ENCODE data around the gene PDE4B.

PDE4B gene

DNA sequence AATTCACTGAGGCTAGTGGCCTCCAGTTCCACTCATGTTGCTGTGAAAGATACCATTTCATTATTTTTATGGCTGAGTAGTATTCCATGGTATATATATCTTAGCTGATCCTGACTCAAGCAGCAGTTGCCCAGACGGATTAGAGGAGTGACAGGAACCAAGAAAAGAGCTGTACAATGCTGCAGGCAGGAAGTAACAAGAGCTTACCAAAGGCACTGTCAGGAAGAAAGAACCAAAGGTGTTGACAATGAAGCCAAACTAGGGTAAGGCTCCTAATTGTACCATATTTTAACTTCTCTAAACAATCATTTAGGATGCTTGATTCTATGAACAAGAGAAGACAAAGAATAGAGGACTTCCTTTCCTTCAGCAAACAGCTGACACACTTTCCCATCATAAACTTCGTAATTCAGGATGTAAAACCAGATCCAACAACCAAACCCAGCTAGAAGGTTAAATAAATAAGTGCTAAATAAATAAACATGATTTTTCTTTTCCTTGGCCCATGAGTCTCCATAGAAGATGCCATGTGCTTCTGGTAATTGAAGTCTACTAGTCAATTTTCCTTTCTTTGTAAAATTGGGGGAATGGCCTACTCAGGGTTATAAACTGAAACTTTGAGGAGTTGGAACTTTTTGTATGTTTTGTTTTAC lies 493.0 kb downstream of the PDE4B start:
- no peak for DNase-seq (ENCODE audit: low read depth)

DNA sequence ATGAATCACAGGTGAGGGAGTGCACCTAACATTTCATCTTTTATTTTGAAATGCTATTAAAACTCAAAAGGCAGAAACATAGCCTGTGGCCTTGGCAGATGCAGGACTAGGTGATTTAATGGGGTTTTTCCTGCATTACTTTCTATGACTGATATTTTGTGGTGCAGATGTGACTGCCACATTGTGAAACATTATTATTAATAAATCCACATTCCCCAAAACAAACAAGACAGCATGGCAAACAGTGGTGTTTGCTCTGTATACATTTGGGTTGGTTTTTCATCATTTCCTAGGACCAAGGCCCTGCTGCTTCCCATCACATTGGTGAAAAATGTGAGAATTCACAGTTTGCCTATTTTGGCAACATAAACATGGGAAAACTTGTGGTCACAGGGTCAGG lies 493.6 kb downstream of the PDE4B start:
- no peak for DNase-seq (ENCODE audit: low read depth)

DNA sequence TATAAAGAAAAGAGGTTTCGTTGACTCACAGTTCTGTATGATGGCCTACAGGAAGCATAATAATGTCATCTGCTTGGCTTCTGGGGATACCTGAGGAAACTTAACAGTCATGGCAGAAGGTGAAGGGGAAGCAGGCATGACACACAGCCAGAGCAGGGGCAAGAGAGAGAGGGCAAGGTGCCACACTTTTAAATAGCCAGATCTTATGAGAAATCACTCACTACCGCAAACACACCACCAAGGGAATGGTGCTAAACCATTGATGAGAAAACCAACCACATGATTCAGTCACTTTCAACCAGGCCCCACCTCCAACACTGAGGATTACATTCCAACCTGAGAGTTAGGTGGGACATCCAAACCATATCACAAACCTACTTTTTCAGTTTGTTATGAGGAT lies 495.4 kb downstream of the PDE4B start:
- DNase-seq (ENCODE audit: low read depth), result no peak

DNA sequence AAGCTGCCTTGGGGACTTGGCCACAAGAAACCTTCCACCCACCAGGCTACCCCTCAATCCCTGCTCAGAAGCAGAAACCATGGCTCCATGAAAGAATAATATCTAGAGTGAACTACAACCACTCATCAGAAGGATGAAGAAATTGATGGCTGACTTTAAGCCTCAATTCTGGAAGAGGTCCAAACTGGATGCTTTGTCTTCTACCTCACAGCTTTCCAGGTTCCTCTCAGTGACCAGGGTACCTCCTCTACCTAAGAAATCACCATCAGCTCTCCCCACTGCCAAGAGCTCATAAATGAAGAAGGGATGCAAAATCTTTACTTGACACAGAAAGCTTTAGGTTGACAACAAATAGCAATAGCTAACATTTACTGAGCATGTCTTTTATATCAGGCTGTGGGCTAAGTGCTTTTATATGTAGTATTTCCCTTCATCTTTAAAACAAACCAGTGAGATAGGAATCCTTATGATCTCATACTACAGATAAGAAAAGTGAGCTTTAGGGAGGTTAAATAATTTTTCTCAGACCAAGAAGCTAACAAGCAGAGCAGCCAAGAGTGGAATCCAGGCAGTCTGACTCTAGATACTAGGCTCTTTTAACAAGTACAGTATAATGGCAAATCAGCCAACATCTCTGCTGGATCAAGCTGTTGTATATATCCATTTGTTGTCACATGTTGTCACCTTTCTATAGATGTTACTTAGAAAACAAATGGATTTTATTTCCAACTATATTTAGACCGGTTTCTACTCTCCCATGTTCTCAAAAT lies 498.3 kb downstream of the PDE4B start:
- no peak for DNase-seq (ENCODE audit: low read depth)

DNA sequence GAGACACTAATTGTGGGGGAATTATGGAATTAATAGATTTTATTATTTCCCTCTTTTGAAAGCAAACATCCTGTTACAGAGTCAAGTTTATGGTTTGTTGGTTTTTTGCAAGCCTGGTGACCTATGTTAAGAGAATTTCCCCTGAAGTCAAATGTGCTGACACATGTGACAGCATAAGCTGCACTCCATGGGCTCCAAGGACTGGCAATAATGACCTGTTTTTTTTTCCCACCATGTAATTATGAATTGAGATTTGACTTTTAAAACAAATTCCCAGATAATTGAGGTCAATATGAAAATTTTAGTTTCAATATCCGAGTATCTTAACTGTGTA lies 498.8 kb downstream of the PDE4B start:
- no peak for DNase-seq (ENCODE audit: low read depth)

DNA sequence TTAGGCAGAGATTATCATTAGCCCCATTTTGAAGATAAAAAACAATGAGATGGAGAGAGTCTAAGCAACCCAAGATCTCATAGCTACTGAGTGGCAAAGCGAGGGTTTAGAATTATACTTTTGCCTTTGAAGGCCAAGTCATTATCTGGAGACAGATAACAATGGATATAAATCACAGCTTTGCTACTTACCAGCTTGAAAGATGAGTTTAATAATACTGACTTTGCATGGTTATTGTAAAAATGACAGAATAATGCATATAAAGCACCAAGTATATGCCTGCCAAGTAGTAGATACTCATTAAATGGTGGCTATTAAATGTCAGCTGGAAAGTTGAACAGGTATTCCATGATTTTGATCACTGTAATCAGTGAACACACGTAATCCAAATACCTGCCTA lies 499.6 kb downstream of the PDE4B start:
- no peak for DNase-seq (ENCODE audit: low read depth)

DNA sequence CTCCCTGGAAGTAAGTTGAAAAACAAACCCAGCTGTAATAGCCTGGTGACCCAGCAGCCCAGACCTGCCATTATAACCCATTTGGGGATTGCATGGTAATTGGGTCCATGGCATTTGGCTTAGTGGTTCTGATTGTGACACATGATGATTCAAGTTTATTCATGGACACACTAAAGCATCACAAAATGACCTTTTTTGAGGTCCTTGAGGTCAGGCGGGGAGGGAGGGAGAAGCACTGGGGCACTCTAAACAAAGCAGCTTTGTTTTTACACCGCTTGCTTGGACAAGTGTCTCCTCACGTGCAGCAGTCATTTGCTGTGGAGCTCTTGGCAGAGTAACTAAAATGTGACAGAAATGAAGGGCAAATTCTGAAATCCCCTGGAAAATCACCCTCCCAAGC lies 500.2 kb downstream of the PDE4B start:
- no peak for DNase-seq (ENCODE audit: low read depth)

DNA sequence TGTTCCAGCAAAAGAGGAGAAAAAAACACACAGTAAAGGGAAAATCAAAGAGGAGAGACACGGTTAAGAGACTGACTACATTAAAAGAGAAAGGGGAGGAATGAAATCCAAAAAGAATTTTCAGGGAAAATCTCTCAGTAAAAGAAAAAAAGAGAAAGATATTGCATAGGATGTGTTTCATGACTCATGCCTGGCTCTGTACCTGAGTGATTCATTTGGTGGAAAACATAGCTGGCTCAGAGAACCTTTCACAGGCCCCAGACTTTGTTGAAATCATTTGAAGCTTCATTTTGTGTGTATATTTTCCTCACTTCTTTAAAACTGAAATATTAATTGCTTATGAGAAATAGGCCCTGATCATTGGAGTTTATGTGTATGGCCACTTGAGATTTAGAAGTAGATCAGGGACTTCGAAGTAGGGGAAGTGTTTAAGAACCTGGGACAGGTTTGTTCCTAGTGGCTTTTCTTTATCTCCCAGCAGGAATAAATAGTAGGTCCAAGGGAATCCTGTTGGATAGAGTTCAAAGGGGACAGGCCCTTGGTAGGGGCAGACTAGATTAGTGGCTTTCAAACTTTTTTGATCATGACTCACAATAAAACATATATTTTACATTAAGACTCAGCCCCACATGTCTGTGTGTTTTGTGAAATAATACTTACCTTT lies 502.1 kb downstream of the PDE4B start:
- no peak for DNase-seq (ENCODE audit: low read depth)

DNA sequence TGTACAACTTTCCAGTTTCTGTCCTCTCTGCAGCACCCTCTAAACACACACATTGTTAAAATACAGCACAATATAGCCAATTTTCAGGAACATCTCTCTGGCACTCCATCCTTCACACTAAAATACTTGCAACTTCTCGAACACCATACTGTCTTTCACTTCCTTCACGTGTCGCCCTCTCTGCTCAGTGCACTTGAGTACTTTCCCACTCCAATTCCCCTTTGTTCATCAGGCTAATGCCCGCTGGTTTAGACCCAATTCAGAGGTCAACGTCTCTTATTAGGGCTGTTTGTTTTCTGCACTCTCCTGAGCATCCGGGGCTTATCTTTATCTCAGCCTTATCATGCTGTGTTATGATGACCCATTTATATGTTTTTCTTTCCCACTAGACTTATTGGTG lies 503.1 kb downstream of the PDE4B start:
- no peak for DNase-seq (ENCODE audit: low read depth)

DNA sequence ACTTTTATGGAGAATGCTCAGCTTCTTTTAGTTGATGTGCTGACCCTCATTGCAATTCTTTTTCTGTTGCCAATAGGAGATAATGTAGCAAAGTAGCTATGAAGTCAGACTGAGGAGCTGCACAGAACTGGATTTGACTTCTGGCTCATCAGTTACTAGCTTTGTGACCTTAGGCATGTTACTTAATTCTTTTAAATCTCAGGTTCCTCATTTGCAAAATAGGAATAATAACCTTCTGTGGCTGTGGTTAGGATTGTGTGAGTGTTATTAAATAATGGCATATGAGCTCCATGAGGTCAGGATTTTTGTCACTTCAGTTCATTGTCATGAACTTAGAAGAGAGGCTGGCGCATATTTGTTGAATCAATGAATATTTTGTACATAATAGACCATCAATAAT lies 503.7 kb downstream of the PDE4B start:
- DNase-seq (ENCODE audit: low read depth), result no peak

DNA sequence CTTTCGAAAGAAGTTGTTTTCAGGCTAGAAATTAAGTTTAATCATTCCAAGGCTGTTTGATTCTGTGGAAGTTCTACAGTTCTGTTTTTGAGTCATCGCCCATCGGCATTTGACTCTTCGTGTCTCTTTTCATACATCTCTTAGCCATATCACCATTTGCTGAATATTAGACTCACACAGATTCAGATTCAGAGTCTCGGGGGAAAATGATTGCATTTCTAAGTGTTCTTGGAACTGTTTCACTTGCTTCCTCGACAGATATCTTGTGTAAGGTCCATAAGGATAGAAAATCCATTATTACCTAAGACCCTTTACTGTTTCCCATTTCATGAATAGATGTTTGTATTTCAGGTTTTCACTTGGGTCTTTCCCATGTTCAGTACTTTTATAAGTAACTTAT lies 504.3 kb downstream of the PDE4B start:
- DNase-seq (ENCODE audit: low read depth), result no peak

DNA sequence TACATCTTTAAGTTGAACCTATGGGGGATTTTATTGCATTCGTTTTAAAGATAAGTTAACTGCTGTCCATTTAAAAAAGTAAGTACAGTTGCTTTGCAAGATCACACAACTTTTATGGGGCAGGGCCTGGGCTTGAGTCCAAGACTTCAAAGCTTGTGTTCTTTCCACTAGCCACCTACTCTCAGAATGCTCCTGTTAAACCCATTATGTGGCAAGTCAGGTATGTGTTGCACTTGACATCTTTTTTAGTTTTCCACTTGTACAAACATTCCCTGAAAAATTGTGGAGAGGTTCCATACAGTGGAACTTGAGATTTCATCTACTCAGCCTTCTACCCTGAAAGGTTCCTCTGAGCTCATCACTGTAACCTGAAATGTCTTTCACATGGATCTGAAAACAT lies 505.8 kb downstream of the PDE4B start:
- DNase-seq (ENCODE audit: low read depth), result no peak

DNA sequence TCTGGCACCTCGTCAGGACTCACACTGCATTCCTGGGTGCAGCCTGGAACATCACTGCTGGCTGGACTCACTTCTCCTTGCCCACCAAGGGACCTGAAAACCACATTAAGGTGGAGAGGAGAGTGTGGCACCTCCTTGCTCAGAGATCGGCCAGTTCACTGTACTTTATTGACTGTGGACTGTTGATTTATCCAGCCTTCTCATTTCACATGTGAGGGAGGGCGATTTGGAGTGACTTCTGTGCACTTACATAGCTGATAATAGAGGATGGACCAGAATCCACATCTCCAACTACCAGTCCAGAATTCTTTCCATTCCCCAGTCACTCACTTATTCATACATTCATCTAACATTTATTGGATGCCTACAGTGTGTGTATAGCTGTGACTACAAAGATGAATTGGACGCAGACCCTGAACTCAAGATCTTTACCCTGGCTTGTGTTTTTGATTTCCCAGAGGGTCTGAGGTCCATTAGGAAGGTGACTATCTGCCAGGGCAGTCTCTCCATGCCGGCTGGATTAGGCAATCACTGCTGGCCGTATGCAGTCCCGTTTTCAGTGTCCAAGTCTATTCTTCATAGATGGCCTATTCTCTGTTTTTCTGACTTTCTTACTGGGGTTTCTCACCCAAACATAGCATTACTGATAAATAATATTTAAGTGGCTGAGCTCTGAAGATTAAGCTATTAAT lies 507.7 kb downstream of the PDE4B start:
- DNase-seq (ENCODE audit: low read depth), result no peak

DNA sequence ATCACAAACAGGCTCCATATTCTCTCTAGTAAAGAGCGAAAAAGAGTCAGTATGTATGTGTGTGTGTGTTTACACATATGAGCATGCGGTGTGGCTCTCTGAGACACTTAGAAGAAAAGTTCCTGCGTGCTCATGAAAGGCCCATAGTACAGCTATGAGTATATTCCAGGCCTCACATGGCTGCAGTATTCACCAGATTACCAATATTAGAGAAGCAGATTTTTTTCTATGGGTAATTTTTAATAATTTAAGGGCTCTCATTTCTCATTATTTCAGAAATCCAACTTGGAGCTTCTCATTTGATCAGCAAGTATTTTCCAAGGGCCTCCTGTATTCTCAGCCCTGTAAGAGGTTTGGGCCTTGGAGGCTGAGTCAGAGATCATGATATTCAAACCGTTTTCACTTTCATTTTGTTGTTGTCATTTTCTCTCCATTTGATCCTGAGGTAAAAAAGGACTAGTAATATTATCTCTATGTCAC lies 508.3 kb downstream of the PDE4B start:
- peak; percentile 26 for DNase-seq (ENCODE audit: low read depth)

DNA sequence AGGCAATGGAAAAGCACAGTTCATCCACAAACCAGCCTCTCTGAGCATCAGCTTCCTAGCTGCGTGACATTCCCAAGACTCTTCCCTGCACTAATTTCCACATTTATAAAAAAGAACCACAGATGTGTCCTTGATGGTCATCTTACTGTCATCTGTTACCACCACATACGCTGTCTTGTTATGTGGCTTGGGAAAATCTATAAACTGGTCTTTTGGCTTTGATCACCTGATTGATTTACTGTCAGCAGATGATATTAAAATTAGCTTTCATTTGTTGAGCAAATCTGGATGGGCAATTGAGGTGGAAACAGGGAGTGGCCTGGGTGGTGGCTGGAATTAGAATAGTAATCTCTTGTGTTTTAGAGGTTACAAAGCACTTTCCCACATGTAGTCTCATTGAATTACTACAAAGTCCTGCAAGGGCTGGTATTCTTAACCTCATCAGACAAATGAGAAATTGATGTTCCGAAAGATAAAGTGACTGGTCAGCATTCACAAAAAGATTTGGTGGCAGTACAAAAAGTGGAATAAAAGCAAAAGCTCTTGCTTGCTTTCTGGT lies 509.6 kb downstream of the PDE4B start:
- no peak for DNase-seq (ENCODE audit: low read depth)

DNA sequence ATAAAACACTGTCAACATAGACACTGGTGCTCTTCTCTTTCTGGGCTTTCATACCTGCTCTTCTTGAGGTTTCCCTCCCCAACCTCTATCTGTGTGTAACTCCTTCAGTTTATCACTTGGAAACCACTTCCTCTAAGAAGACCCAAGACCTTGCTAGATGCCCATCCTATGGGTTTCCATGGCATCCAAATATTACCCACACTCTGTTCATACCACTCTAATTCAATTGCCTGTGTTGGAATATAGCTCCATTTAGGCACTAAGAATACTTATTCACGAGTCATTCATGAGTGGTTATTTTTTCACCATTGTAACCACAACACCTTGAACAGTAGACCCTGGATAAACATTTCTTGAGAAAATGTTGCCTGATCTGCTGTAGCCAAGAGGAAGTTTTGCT lies 510.1 kb downstream of the PDE4B start:
- no peak for DNase-seq (ENCODE audit: low read depth)

DNA sequence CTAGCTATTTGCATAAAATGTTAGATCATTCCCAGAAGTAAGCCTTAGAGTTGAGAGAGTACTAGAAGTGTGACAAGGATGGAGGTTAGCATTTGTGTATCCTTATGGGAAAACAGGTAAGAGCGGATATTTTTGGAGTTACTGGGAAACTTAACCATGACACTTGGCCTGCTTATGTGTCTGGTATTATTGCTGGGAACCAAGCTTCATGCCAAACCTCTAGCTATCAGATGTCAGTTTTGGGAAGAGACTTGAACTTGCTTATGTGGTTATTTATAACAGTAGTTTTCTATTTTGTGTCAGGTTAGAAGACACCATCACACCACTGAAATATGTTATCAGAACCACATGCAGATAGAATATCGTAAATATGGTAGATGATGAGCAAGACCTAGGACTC lies 511.0 kb downstream of the PDE4B start:
- no peak for DNase-seq (ENCODE audit: low read depth)

DNA sequence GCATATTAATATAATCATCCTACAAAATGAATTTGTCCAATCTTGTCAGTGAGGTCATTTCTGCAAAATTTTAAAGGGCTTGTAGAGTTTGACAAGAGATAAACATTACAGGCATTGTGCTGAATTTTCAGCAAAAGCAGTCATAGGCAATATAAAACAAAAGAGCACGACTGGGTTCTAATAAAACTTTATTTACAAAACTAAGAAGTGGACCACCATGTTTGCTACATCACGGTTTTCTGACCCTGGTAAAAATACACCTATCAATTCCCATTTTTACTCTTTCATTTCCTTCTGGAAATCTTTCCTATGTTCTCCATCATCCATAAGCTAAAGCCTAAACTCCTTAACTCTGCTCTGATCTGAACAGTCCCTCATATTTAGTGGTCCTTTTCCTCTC lies 511.4 kb downstream of the PDE4B start:
- DNase-seq (ENCODE audit: low read depth), result no peak

DNA sequence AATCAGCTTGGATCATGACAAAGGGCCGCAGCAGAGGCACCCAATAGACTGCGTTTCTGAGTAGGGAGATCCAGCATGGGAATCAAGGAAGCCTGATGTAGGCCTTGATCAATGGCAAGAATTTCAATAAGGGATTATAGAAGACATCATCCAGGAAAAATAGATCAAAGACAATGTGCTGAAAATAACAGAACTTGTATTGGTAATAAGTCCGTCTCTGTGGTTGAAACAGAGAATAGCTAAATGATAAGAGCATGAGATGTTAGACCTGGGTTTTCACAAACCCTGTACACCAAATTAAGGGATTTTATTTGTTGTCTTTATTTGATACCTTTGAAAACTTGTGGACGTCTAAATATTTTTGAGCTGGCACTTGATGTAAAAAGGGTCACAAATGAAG lies 513.2 kb downstream of the PDE4B start:
- DNase-seq (ENCODE audit: low read depth), result no peak

DNA sequence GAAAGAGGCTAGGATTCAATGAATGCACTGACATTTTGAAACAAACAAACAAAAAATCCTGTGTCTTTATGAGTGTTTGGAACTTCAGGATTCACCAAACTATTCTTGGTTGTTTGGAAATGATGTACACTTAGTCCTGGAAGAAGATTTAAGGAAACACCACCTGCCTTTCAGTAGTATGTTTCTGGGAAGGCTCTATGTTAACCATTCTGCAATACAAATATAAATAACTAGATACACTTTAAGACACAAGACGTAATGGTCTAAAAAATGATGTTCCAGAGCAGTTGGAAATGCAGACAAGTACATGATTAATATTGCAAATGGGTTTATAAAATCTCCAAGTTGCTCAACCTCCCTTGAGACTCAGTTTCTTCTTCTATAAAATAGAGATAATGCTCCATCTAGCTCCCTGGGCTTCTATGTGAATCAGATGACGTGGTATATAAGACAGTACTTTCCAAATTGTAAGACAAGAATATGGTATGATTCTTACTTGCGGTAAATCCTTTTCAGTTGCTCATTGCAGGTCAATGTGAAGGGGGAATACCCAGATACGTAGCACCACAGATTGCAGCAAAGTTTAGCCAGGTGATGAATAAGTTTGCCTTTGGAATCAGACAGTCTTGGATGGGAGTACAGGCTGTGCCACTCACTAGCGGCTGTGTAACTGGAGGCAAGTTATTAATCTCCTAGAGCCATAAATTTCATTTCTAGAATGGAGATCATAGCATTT lies 516.5 kb downstream of the PDE4B start:
- no peak for DNase-seq (ENCODE audit: low read depth)

DNA sequence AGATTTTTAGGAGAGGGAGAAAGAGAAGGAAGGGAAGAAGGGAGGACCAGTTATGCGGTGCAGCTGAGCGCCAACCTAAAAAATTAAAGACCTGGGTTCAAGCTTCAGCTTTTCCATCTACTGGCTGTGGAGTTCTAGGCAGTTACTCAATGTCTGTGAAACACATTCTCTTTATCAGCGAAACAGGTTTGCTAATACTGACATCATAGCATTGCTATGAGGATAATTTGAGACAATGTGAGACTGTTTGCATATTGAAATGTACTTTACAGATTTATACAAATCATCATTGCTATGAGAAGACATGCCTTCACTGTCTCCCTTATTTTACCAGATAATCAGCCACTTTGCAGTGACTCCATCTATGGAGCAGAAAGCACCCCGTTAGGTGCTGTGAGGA lies 518.4 kb downstream of the PDE4B start:
- DNase-seq (ENCODE audit: low read depth), result no peak

DNA sequence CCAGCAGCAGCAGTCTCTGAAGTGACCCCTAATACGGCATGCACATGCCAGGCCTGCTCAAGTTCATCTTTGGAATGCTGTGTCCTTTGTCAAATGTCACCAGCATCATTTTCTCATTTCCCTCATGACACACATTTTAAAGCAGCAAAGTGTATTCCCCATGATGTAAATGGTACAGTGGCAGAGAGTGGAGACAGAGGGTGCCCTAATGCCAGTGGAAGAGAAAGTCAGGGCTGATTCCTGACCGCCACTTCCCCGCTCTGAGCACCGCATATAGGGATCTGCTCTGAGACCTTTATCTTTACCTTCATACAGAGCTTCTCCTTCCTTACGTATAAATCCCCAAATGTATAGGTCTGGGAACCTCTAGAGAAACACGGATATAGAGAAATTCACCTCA lies 518.9 kb downstream of the PDE4B start:
- DNase-seq (ENCODE audit: low read depth), result no peak
